B cell (primary cell): Measurements from ENCODE around the gene ANKS1B.

Experiments
- EZH2 ChIP-seq: IDR thresholded peaks from 2 replicates; pipeline ENCODE4 v1.6.1; 2012; ENCODE audit warnings: borderline replicate concordance, low read depth, mild to moderate bottlenecking, moderate library complexity, low read length; ENCODE audit not compliant: insufficient read depth, poor library complexity, severe bottlenecking
- TF ChIP-seq, protein P1 (sequence below): fragments of 200-600 bp; IDR thresholded peaks from one replicate; pipeline ENCODE4 v1.8.0; 2022; ENCODE audit warnings: antibody characterized with exemption, mild to moderate bottlenecking

DNA sequence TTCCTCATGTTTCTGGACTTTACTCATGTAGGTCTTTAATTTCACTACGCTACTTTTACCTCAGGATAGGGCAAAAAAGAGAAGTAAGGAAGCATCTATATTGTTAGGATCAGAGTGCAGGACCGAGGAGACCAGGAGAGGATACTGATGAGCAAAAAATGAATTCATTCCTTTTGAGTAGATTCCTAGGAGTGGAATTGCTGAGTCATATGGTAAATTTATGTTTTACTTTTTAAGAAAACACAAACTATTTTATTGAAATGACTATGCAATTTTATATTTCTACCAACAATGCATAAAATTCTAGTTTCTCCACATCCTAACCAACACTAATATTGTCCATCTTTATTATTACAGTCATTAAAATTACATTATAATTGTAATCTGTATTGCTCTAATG, 388.0 kb downstream of the ANKS1B start:
- TF ChIP-seq EZH2, result no peak
- TF ChIP-seq, protein P1, sequence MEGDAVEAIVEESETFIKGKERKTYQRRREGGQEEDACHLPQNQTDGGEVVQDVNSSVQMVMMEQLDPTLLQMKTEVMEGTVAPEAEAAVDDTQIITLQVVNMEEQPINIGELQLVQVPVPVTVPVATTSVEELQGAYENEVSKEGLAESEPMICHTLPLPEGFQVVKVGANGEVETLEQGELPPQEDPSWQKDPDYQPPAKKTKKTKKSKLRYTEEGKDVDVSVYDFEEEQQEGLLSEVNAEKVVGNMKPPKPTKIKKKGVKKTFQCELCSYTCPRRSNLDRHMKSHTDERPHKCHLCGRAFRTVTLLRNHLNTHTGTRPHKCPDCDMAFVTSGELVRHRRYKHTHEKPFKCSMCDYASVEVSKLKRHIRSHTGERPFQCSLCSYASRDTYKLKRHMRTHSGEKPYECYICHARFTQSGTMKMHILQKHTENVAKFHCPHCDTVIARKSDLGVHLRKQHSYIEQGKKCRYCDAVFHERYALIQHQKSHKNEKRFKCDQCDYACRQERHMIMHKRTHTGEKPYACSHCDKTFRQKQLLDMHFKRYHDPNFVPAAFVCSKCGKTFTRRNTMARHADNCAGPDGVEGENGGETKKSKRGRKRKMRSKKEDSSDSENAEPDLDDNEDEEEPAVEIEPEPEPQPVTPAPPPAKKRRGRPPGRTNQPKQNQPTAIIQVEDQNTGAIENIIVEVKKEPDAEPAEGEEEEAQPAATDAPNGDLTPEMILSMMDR, result no peak
